A549 (cell line): ENCODE data around the gene DIAPH1. TPM values are rescaled to one million over a fixed set of nuclear protein-coding genes. Genes with fewer than 3 reads are reported as not detected.

Experiments used
- ATAC-seq, 2 experiments: fragments of 200-7000 bp in 1 of 2; fragments of >200 bp in 1 of 2; cut with Nextera tagmentation in 1 of 2; cut with Tn5 transposase in 1 of 2; 3 replicates each; pipeline versions ENCODE4 v1.8.0 to v1.9.1; 2018 to 2020; ENCODE audit warnings: mild to moderate bottlenecking in 1 of 2, moderate library complexity in 1 of 2
- CTCF ChIA-PET: fragments of 300-600 bp; sonication (Branson Sonifier 250); formaldehyde crosslinking; extraction: SDS; loops from one replicate; lab custom pipeline; 2021; ENCODE audit warnings: antibody characterized with exemption, inconsistent platforms; lab: Yijun Ruan, JAX
- POLR2A ChIA-PET: fragments of 350-600 bp; formaldehyde crosslinking; extraction: SDS; loops from one replicate; lab custom pipeline; 2021; ENCODE audit warnings: antibody characterized with exemption, inconsistent platforms; lab: Yijun Ruan, JAX
- DNase-seq, 2 experiments: peaks; one replicate each; pipeline versions ENCODE4 v3.0.0 to v3.0.0-alpha.2; 2011 to 2016; ENCODE audit warnings: low read depth in 1 of 2, low spot score in 1 of 2
- FAIRE-seq: peaks from 2 replicates; lab custom pipeline; 2011; peaks lifted over from hg19 to GRCh38; lab: Jason Lieb, UNC
- H3K27ac ChIP-seq, 2 experiments: fragments of >200 bp; sonication (Bioruptor Twin); formaldehyde crosslinking; 3 replicates each; pipeline ENCODE4 v1.5.1; 2016 to 2017
- H3K4me1 ChIP-seq: fragments of >200 bp; sonication (Bioruptor Twin); formaldehyde crosslinking; 3 replicates; pipeline ENCODE4 v1.6.1; 2016
- H3K4me2 ChIP-seq: fragments of >200 bp; sonication (Bioruptor Twin); formaldehyde crosslinking; 3 replicates; pipeline ENCODE4 v1.6.1; 2016
- H3K4me3 ChIP-seq: fragments of >200 bp; sonication (Bioruptor Twin); formaldehyde crosslinking; 3 replicates; pipeline ENCODE4 v1.5.1; 2016
- H3K9me3 ChIP-seq: fragments of >200 bp; sonication (Bioruptor Twin); formaldehyde crosslinking; 3 replicates; pipeline ENCODE4 v1.6.1; 2016
- BCL3 ChIP-seq: fragments of >200 bp; sonication (Bioruptor Twin); formaldehyde crosslinking; IDR thresholded peaks from 3 replicates; pipeline ENCODE4 v1.6.1; 2016
- CHD2 ChIP-seq: fragments of 150-350 bp; IDR thresholded peaks from 2 replicates; pipeline ENCODE4 v1.6.1; 2014; ENCODE audit warnings: low read length; ENCODE audit not compliant: partially characterized antibody
- E2F6 ChIP-seq: IDR thresholded peaks from 2 replicates; pipeline ENCODE4 v1.6.1; 2012; ENCODE audit warnings: low read depth, borderline replicate concordance
- EHF ChIP-seq: fragments of 250-450 bp; sonication (Bioruptor Pico); IDR thresholded peaks from 2 replicates; pipeline ENCODE4 v1.5.0; 2020; ENCODE audit warnings: mild to moderate bottlenecking
- FOSB ChIP-seq: fragments of 250-450 bp; sonication (Bioruptor Pico); IDR thresholded peaks from 2 replicates; pipeline ENCODE4 v1.5.0; 2020; ENCODE audit warnings: mild to moderate bottlenecking, moderate library complexity
- FOSL2 ChIP-seq, 2 experiments: fragments of 450-650 bp in 1 of 2; fragments of >200 bp in 1 of 2; sonication (Bioruptor Twin) in 1 of 2; formaldehyde crosslinking; IDR thresholded peaks; 2 replicates each; pipeline versions ENCODE4 v1.5.0 to v1.6.1; 2016 to 2020; ENCODE audit warnings: mild to moderate bottlenecking in 1 of 2, moderate library complexity in 1 of 2
- FOXS1 ChIP-seq: fragments of 250-450 bp; sonication (Bioruptor Pico); IDR thresholded peaks from 2 replicates; pipeline ENCODE4 v1.5.0; 2020; ENCODE audit warnings: mild to moderate bottlenecking, moderate library complexity
- HEYL ChIP-seq: fragments of 250-450 bp; sonication (Bioruptor Pico); IDR thresholded peaks from 2 replicates; pipeline ENCODE4 v1.8.0; 2021; ENCODE audit warnings: mild to moderate bottlenecking, moderate library complexity
- HMGXB4 ChIP-seq: fragments of 250-450 bp; sonication (Bioruptor Pico); IDR thresholded peaks from 2 replicates; pipeline ENCODE4 v1.5.0; 2021; ENCODE audit warnings: mild to moderate bottlenecking, moderate library complexity, borderline replicate concordance
- JUN ChIP-seq, 2 experiments: fragments of >200 bp; sonication (Bioruptor Twin); formaldehyde crosslinking; IDR thresholded peaks; 2 replicates in 1 of 2; 3 replicates in 1 of 2; pipeline ENCODE4 v1.6.1; 2016 to 2017
- JUNB ChIP-seq: fragments of >200 bp; sonication (Bioruptor Twin); formaldehyde crosslinking; IDR thresholded peaks from 2 replicates; pipeline ENCODE4 v1.6.1; 2016
- MAX ChIP-seq: IDR thresholded peaks from 2 replicates; pipeline ENCODE4 v1.6.1; 2012
- MYC ChIP-seq: IDR thresholded peaks from 2 replicates; pipeline ENCODE4 v1.6.1; 2012; ENCODE audit warnings: mild to moderate bottlenecking, inconsistent platforms, low read length, improper control_type of control experiment, borderline replicate concordance
- NPAS2 ChIP-seq: fragments of 250-450 bp; sonication (Bioruptor Pico); IDR thresholded peaks from 2 replicates; pipeline ENCODE4 v1.8.0; 2022; ENCODE audit warnings: mild to moderate bottlenecking, moderate library complexity, borderline replicate concordance
- NR3C1 ChIP-seq: fragments of >200 bp; sonication (Bioruptor Twin); formaldehyde crosslinking; IDR thresholded peaks from 3 replicates; pipeline ENCODE4 v1.6.1; 2017
- PHF8 ChIP-seq: fragments of 200-600 bp; sonication (generic); IDR thresholded peaks from 2 replicates; pipeline ENCODE4 v1.6.1; 2016; ENCODE audit warnings: low read depth, mild to moderate bottlenecking, antibody characterized with exemption, moderate library complexity, borderline replicate concordance
- RFX5 ChIP-seq: fragments of 450-650 bp; IDR thresholded peaks from 2 replicates; pipeline ENCODE4 v1.7.1; 2014; ENCODE audit warnings: antibody characterized with exemption, mild to moderate bottlenecking, moderate library complexity
- SMC3 ChIP-seq: fragments of >200 bp; sonication (Bioruptor Twin); formaldehyde crosslinking; IDR thresholded peaks from 3 replicates; pipeline ENCODE4 v1.6.1; 2018; ENCODE audit warnings: inconsistent platforms
- SREBF2 ChIP-seq: fragments of 450-650 bp; IDR thresholded peaks from 2 replicates; pipeline ENCODE4 v1.6.1; 2014; ENCODE audit warnings: mild to moderate bottlenecking, moderate library complexity
- WGBS: methylation state at CpG from one replicate; pipeline ENCODE4 v1.1.6; 2017; ENCODE audit errors: missing lambda C conversion rate; 5-methylcytosine and 5-hydroxymethylcytosine counted together
- polyA plus RNA-seq, 4 experiments: library from polyadenylated mRNA; depleted of rRNA in 3 of 4; stranded (reverse); fragments of >200 nt; fragmentation: RNase III in 1 of 4; extraction: RNeasy Plus Mini Kit Qiagen cat#74134 plus additional on column Dnase treatment in 1 of 4; gene quantifications; 2 replicates in 3 of 4; 3 replicates in 1 of 4; pipeline ENCODE4 v1.2.3, GENCODE V29; 2011 to 2017

DIAPH1 gene
- polyA plus RNA-seq, 2 of the 4 experiments (the other 2 are of a cell fraction), result 53.4 to 59.8 TPM

GRCh38 chr5:141477044-141477575, 141.7 kb downstream of the DIAPH1 start:
- FAIRE-seq, result no peak
- ChIA-PET CTCF (interaction anchor here (0.9 to 2.7 kb wide), 12 partner anchors 11 to 106 kb away, joined by 3 to 24 read pairs (median 4); partner anchors contain the start of gene PCDHGA7), POLR2A (no interaction called here)
- H3K27ac ChIP-seq, result no peak overlapping the region
- H3K4me2 ChIP-seq, result peak overlapping the region; percentile 73; the same call in 1 of the 3 replicates
- no peaks in the 10 kb centered on the region for H3K4me1 ChIP-seq
- no peak for ATAC-seq
- WGBS, result 87% methylated on average over 24 of the region's 24 CpGs
- TF ChIP-seq SREBF2 (no peak), HMGXB4 (CRISPR knock-in tag) (no peak), JUN (IDR thresholded peaks at IDR 0.05) (no peak), CHD2 (no peak), PHF8 (no peak), BCL3 (no peak), FOSB (CRISPR knock-in tag) (no peak), MAX (no peak), EHF (CRISPR knock-in tag) (no peak), RFX5 (no peak)
- DNase-seq, result no peak
- H3K9me3 ChIP-seq, result no peaks in the 10 kb centered on the region; the same call in 2 of the 3 replicates
- H3K4me3 ChIP-seq, result no peak overlapping the region

- H3K4me3 ChIP-seq, result peak overlapping the region; percentile 55
- FAIRE-seq, result no peak
- POLR2A ChIA-PET, result interaction anchor here (0.8 kb wide), 1 partner anchor 156 kb away, joined by 3 read pairs; the partner anchor contains the start of gene TAF7
- TF ChIP-seq E2F6, result no peak
- no peak for TF ChIP-seq NPAS2 (CRISPR knock-in tag)
- no peak for TF ChIP-seq FOSL2 (IDR thresholded peaks at IDR 0.05)
- TF ChIP-seq FOSL2 (CRISPR knock-in tag; IDR thresholded peaks at IDR 0.05), result no peak
- TF ChIP-seq MYC, result no peak
- TF ChIP-seq FOXS1 (CRISPR knock-in tag), result no peak
- TF ChIP-seq NR3C1, result no peak
- TF ChIP-seq JUNB, result no peak
- no peak for TF ChIP-seq HEYL
- TF ChIP-seq CHD2, result no peak
- TF ChIP-seq SMC3, result no peak
- no peak for TF ChIP-seq SREBF2
- ATAC-seq, result peak; percentile 78 to 79
- no peaks in the 10 kb centered on the region; the same call in 2 of the 3 replicates for H3K9me3 ChIP-seq
- H3K4me1 ChIP-seq, result no peaks in the 10 kb centered on the region
- peak; percentile 16 to 49 for DNase-seq
- 41% methylated on average over 40 of the region's 58 CpGs for WGBS
- H3K4me2 ChIP-seq, result peak overlapping the region; percentile 73
- CTCF ChIA-PET, result interaction anchor here (0.9 to 2.7 kb wide), 18 partner anchors 10 to 126 kb away, joined by 3 to 24 read pairs (median 4); partner anchors contain the start of genes PCDHGA7 and PCDHGB1
- peak overlapping the region; percentile 38 to 78 for H3K27ac ChIP-seq
Observed at GRCh38 chr5:141476132-141476911, 142.5 kb downstream of the DIAPH1 start.
